GM19452 (cell line): Measurements from ENCODE around the gene BACH2.
A peak's percentile ranks its signal among the peaks of the same experiment; 100 is the strongest.
"Not testable (repeated sequence)": the region's sequence is repeated elsewhere in the genome, so short reads cannot be mapped to it uniquely, and the experiment has no call there.

ENCODE experiments used
- ATAC-seq: cut with Tn5 transposase; IDR thresholded peaks from one replicate; pipeline ENCODE4 v1.9.1; 2021; ENCODE audit not compliant: unreplicated experiment

The BACH2 gene

DNA sequence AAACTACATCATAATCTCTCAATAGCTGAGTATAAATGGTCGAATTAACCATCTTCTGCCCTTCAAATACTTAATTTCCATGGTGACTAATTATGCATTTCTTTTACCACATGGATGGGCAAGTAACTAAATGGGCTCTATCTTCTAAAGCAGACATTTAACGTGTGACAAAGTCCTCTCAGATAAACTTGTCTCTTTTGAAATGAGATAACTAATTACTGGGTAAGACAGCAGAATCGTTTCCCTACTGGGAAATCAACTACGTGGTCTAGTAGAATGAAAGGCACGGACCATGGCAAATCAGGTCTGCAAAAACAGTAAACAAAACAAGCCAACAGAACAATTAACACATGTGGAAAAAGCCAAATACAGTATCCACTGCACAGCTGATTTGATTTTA is 137.7 kb downstream of the BACH2 start:
- ATAC-seq = no peak

DNA sequence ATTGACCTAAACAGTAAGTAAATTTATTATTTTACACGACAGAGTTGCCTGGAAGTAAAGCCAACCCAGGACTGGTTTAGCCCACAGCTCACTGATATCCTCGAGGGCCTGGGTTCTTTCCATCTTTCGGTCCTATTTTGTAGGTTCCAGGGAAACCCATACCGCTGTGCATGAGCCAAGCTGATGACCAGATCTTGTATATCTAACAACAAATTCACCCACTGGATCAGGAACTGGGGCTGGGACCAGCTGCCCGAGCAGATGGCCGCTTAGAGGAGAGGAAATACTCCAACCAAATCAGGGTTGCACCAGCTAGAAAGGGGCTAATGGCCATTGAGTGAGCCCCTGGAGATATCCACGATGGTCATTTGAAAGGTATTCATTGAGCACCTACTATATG is 139.2 kb downstream of the BACH2 start:
- no peak for ATAC-seq

DNA sequence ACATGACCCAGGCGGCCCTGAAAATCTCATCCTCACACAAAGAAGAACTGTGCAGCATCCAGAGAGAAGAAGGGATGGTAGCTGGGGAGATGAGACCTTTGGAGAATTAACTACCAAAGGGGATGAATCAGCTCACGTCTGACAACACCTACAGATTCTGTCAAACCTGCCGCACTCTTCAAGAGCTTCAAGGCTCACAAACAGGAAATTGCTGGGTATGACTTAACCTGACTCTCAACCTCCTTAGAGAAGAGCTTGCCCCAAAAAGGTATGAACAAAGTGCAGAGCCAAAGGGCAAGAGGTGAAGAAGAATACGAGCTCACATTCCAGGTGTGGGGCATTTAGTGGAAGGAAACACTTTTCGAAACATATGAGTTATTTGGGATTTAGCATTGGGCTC is 139.8 kb downstream of the BACH2 start:
- ATAC-seq = no peak

DNA sequence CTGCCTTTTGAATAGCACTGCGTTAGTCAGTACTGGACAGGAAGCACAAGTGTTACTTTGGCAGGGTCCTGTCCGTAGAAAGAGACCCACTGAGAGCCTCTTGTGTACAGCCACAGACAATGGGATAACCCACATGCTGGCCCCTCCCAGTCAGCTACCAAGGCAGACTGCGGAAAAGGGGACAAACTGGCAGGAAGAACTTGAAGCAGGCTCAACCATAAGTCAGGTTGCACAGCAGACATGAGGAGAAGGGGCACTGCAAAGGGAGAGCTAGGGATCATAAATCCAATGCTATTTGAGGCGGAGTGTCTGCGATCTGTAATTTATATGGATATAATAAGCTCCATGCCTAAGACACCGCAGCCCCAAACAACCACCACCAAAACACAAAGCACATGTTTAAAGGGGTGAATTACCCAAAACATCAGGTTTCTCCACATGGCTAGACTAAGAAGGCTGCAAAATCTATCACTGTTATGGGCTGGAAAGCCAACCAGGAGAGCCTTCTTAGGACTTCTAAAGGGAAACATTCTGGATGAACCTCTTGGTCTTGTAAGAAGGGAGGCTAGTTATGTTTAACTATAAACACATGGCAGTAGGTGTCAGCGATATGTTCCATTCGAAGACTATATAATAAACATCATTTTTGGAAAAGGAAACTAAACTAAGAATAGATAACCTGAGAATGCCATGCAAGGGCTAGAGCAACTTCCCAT is 141.7 kb downstream of the BACH2 start:
- no peak for ATAC-seq

DNA sequence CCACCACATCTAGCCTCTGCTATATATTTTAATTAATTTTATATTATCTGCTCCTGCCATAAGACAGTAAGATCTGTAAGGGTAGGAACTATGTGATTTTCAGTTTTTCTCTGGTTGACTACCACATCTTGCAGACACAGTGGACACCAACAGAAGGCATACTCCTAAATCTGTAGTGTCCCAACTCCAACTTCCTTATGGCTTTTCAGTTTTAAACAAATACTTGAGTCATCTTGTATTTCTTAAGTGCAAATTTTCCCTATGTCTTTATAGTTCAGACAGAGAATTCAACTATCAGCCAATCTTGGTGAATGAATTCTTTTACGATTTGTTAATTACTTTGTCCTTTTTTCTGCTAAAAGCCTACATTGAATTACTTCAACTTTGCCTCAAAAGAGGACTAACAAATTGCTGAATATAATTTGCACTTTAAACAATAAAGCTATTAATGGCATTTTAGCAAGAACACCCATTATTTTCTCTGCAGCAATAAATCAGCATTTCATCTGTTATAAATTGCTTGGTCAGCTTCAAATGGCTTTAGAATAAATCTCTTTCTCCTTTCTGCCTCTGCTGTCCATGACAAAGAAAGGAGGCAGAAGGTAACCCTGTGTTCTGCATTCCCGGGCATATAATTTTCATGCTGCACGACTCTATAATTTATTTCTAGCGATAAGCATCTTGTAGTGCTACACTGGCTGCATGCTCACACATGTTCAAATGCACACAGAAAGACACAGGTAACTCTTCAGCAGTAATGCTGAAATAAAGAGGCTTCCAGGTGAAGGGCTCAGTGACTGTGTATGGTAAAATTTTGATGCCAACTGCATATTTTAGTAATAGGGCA is 144.8 kb downstream of the BACH2 start:
- no peak for ATAC-seq

DNA sequence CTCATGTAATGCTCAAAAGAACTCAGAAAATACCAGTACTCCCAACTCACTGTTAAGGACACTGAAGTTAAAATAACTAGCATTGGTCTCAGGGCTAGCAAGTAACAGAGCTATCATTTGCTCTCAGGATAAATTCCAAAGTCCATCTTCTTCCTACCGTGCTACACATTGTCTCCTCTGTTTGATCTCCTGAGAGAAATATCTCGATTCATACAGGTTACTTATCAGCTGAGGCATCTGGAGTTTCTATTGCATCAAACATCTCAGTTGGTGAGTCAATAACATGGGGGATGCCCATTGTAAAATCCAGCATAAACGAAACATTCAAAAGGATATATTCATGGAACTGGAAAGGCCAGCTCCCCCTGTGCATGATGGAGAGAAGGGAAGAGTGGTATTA is 147.4 kb downstream of the BACH2 start:
- no peak for ATAC-seq

DNA sequence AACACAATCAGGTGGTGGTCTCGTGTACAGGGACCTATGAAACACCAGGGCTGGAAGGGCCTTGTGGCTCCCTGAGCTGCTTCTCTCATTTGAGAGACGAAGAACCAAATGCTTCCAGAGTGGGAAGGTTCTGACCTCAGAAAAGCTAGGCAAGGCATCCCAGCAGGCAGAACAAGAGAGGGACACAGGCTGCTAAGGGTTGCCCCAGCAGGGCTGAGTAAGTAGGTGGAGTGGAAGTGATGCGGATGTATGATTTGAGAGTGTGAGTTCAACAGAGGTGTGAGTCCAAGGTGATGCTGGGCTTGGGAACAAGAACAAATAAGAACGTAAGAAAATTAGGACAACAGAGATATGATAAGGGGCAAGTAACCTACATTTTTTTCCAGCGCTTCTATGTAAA is 147.8 kb downstream of the BACH2 start:
- ATAC-seq = no peak

DNA sequence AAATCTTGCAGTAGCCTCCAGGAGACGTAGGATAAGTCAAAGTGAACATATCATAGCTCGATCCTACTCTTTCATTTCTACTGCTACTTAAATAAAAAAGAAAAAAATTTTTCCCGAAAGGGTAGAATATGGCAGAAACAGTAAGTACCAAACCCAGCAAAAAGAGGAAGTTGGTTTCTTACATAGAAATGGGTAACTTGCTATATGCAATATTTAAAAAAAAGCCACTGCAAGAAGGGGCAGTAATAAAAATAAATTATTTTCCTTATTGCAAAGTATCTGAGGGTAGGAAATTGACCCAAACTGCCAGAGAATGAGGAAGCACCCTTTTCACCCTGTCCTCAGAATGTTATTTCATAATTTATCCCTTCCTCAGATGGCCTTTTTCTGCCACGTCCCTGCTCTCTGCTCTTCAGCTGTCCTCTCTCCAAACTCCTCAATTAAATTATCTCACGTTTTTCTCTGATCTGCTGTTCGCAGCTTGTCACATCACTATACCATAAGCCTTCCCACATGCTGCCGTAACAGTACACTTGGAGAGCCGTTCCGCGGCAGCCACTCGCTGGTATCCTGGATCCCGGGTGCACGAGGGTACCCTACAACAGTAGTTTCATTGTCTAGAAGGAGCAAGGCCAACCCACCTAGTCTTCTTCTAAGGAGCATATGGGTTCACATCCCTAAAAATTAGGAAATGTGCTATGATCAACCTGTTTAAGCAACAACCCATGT is 149.6 kb downstream of the BACH2 start:
- no peak for ATAC-seq

DNA sequence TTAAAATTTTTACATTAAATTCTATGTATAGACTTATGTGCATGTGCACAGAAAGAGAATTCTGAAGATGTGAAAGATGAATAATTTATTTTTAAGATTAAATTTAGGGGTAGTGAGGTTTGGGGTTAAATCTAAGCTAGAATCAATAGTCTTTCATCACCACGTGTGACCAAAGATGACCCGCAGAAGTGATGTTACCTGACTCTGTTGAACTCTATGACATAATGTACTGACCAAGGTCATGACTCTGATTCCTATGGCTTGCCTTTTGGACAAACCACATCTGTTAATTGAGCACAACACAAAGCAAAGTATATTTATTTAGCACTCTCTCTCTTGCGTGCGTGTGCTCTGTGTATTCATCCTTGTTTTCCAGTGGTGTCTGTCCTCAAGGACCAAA is 150.6 kb downstream of the BACH2 start:
- ATAC-seq = no peak

DNA sequence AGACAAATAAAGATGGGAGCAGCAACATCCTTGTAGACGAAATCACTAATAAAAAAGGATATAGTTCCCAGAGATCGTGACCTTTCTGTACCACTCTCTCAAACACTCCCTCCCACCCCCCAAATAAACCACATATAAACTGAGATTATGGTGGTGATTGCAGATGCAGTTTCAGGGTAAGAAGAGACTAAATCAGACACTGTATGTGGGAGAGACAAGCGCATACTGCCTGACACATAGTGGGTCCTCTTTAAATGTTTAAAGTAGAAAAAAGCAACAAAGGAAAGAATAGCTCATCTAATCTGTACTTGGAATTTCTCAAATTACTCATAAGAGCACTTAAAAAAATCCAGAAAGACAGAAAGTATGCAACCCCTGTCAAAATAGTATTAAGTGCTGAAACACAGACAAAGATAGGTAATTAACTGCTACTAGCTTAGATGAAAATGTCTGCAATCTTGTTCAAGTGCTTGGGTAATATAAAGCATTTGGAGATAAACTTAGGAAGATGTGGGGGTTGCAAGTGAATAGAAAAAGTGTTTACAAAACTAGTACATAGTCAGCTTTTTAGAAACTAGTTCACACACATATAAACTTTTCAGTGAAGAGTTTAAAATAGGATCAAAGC is 151.6 kb downstream of the BACH2 start:
- no peak for ATAC-seq

DNA sequence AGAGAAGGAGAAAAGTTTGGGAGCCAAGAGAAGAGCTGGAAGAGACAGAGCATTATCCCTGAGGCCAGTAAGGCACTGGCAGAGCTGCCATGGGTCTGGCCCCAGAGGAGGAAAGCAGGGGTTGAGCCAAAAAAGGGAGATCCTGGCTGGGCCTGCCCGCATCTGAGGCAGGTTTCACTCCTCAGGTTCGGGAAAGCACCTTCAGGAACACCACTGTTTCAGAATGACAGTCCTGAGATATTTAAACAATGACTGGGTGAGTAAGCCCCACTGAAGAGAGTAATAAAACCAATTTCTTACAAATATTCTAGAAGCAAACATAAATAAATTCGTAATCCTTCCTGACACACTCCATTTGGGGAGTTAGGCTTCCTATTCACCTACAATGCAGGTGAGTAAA is 152.2 kb downstream of the BACH2 start:
- ATAC-seq = peak; percentile 61

DNA sequence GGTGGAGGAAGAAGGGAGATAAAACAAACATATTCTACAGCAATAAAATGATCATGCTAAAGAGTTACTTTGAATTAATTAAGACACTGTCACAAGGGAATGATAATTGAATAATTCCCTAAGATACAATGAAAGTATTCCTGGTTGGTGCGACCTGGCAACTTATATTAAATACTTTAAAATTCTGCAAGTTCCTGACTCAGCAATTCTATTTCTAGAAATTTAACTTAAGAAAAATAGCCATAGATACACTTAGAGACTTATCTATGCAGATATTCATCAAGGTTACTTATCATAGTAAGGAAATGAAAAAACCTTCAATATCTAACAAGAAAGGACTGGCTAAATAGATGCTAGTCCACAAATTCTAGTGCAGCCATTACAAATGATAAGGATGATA is 156.0 kb downstream of the BACH2 start:
- no peak for ATAC-seq

DNA sequence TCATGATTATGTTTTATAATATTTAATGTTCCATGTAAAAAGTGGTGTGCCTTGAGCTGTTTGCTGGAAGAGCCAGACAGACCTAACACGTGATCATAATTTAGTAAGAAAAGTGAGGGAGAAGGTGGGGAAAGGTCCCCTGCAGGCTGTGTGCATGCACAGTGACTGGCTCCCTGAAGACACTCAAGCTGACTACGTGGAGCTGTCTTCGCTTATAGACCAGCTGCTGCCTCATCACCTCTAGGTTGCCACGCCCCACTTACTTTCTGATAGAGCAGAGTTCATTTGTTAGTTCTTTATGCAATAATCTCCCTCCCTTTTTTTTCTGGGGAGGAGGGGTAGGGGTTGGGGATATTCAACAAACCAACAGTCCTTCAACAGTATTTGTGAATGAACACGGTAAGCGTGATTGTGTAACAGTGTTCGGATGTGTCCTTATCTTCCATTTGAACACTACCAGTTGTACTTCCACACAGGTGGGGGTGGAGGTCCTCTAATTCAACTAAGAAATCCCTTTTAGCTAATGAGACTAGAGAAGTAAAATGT is 157.3 kb downstream of the BACH2 start:
- no peak for ATAC-seq

DNA sequence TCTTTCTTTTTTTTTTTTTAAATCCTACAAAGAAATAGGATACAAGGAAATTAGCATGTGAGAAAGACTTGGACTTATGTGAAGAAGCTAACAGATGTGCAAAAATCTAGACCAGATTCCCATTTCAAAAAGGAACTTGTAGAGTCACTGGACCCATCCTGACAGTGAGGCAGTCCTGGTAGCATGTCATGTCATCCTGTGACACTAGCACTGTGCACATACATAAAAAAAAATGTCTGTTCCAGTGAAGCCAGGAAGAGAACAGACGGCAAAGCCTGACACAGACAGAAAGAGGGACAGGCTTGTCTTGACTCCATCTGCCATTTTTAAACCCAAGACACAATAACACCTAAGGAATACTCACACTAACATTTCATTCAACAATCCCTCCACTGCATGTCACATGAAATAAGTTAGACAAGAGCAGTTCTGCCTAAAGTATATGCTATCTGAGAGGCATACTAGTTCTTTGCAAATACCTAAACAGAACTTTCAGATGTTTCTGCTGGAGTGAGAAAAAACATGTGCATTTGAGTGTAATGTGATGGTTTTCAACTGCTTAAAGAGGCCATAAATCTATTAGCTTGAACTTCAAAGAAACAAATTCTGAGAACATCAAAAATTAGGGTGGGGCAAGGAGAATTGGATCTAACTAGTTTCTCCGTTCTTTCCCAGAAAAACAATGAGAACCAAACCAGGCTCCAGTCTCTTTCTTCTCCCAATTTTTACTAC is 159.6 kb downstream of the BACH2 start:
- no peak for ATAC-seq

DNA sequence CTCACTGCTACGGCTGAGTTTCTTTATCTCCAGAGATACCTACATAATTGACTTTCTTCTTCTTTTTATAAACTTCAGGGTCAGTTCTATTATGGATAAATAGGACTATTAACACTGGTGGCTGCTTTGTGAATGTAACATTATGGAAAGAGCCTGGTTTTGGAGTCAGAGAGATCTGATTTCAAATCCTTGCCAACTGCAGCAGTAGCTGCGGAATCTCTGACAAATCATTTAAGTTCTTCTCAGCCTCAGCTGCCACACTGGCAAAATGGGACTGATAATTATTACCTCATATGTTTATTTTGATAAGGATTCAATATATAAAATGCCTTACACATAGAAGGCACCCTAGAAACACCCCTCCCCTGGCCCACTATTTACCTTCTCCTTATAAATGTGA is 160.5 kb downstream of the BACH2 start:
- no peak for ATAC-seq

DNA sequence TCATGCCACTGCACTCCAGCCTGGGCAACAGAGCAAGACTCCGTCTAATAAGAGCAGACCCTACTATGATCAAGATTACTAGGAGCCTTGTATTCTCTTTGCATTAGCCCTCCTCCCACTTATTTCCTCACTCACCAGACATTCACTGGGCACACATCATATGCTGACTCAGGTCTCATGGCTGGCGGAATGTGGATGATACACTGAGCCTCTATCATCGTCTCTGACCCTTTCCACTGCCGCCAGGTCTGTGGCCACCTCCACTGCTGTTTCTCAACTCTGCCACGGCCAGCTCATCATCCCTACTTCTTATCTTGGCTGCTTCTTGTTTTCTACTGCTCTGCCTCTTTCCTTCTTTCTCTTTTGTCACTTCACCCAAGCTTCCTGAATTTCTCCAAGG is 161.0 kb downstream of the BACH2 start:
- ATAC-seq = no peak

DNA sequence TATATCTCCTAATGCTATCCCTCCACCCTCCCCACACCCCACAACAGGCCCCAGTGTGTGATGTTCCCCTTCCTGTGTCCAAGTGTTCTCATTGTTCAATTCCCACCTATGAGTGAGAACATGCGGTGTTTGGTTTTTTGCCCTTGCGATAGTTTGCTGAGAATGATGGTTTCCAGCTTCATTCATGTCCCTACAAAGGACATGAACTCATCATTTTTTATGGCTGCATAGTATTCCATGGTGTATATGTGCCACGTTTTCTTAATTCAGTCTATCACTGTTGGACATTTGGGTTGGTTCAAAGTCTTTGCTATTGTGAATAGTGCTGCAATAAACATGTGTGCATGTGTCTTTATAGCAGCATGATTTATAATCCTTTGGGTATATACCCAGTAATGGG is 163.0 kb downstream of the BACH2 start:
- ATAC-seq = not testable (repeated sequence)

DNA sequence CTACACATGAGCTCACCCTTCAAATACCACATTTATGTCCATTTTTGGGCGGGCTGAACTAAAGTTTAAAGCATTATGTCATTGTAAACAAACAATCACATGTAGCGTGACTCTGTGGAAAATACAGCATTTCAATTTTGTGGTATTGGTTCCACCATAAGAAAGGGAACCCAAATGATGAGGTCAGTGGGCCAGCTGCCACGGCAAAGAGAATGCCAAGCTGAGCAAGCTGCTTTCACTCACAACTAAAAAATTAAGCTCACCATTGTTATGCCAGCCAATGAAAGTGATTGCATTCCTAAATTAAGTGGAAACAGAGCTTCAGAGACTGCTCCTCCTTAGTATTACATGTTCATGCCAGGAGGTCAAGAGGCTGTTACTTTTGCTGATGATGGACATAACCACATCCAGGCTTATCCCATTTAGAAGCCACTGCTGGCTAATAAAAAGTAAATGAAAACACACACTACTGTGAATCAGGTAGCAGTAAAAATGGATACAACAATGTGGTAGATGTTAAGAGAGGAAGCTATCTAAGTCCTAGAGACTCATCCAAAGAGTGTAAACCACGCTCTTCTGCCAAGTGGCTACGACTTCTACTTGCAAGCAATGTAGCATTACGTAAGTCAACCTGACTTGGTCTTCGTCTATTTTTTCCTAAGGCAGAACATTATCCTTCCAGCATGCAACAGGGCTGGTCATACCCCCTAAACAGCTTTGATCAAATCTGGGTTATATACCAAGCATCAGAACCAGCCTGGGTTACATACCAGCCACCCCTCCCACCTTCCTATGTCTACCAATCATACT is 164.8 kb downstream of the BACH2 start:
- no peak for ATAC-seq

DNA sequence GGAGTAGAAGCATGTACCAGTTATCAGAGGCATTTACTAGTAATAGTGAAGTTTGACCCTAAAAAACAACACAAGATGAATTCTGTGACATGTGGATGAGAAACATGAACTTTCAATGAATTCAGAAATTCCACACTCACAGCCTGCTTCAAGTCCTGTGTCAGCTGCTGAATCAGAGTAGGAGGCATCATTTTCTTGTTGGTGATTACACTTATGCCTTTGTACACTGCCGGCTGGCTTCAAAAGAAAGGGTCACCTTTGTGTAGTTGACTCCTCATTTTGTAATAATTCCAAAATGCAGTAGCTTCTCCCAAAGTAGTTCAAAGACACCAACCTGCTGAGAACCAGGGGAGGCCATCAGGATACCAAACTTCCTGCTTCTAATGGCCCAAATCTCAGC is 165.5 kb downstream of the BACH2 start:
- no peak for ATAC-seq

DNA sequence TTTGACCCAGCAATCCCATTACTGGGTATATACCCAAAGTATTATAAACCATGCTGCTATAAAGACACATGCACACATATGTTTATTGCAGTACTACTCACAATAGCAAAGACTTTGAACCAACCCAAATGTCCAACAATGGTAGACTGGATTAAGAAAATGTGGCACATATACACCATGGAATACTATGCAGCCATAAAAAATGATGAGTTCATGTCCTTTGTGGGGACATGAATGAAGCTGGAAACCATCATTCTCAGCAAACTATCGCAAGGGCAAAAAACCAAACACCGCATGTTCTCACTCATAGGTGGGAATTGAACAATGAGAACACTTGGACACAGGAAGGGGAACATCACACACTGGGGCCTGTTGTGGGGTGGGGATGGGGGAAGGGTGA is 168.0 kb downstream of the BACH2 start:
- ATAC-seq = not testable (repeated sequence)
